Naive thymus-derived CD8-positive, alpha-beta T cell (primary cell): ENCODE data around the gene ZDHHC5. TPM values are rescaled to one million over a fixed set of nuclear protein-coding genes. Genes with fewer than 3 reads are reported as not detected.

Experiments used
- ATAC-seq, 2 donors: fragments of 150-1000 bp; cut with Tn5 transposase in 1 of 2; sonication (Bioruptor Pico), chemical (Tn5 transposase) in 1 of 2; 1 replicate in 1 of 2; 2 replicates in 1 of 2; pipeline ENCODE4 v1.10.0; 2021; ENCODE audit warnings: mild to moderate bottlenecking in 2 of 2, moderate library complexity in 2 of 2
- POLR2A ChIA-PET: fragments of 350-600 bp; sonication (Branson Sonifier 250); formaldehyde crosslinking; loops from one replicate; lab custom pipeline; 2021; ENCODE audit warnings: antibody characterized with exemption; lab: Charles Lee
- DNase-seq, 10 donors: peaks; one replicate each; pipeline versions ENCODE4 v3.0.0 to v3.0.0-alpha.2; 2020 to 2022
- H3K27ac Mint-ChIP-seq, 10 donors: one replicate each; pipeline ENCODE4 v1.8.0; 2020 to 2022; ENCODE audit warnings: mild to moderate bottlenecking in 10 of 10, mixed read lengths in 10 of 10, moderate library complexity in 4 of 10, inconsistent platforms in 1 of 10
- H3K27me3 Mint-ChIP-seq, 5 donors: one replicate each; pipeline ENCODE4 v1.8.0; 2021 to 2022; ENCODE audit warnings: mixed read lengths in 5 of 5
- H3K36me3 Mint-ChIP-seq, 3 donors: one replicate each; pipeline ENCODE4 v1.8.0; 2020 to 2022; ENCODE audit warnings: mixed read lengths in 3 of 3, mild to moderate bottlenecking in 2 of 3, inconsistent platforms in 1 of 3
- H3K4me1 Mint-ChIP-seq, 4 donors: one replicate each; pipeline ENCODE4 v1.8.0; 2021 to 2022; ENCODE audit warnings: mixed read lengths in 4 of 4
- H3K4me3 Mint-ChIP-seq, 10 donors: one replicate each; pipeline ENCODE4 v1.8.0; 2020 to 2022; ENCODE audit warnings: mild to moderate bottlenecking in 10 of 10, mixed read lengths in 10 of 10, moderate library complexity in 6 of 10, inconsistent platforms in 1 of 10
- H3K9me3 Mint-ChIP-seq, 9 donors: one replicate each; pipeline ENCODE4 v1.8.0; 2020 to 2022; ENCODE audit warnings: mixed read lengths in 9 of 9, mild to moderate bottlenecking in 3 of 9, inconsistent platforms in 1 of 9, moderate library complexity in 1 of 9
- polyA plus RNA-seq, 3 donors: library from polyadenylated mRNA; unstranded; fragments of 300-500 nt; fragmentation: Illumina TruSeq; gene quantifications; one replicate each; pipeline ENCODE4 v1.2.3, GENCODE V29; 2021
- total RNA-seq, 8 experiments: library from RNA in 2 of 8; stranded (reverse) in 2 of 8; gene quantifications; one replicate each; pipeline ENCODE4 v1.2.3 and lab custom pipeline; 2021 to 2026

ZDHHC5 gene, protein sequence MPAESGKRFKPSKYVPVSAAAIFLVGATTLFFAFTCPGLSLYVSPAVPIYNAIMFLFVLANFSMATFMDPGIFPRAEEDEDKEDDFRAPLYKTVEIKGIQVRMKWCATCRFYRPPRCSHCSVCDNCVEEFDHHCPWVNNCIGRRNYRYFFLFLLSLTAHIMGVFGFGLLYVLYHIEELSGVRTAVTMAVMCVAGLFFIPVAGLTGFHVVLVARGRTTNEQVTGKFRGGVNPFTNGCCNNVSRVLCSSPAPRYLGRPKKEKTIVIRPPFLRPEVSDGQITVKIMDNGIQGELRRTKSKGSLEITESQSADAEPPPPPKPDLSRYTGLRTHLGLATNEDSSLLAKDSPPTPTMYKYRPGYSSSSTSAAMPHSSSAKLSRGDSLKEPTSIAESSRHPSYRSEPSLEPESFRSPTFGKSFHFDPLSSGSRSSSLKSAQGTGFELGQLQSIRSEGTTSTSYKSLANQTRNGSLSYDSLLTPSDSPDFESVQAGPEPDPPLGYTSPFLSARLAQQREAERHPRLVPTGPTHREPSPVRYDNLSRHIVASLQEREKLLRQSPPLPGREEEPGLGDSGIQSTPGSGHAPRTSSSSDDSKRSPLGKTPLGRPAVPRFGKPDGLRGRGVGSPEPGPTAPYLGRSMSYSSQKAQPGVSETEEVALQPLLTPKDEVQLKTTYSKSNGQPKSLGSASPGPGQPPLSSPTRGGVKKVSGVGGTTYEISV
- total RNA-seq = 10 to 100 TPM; 75.2 to 78.8 TPM
- polyA plus RNA-seq = 10 to 100 TPM; 25.0 to 43.4 (median 26.4) TPM
- 92.5 to 170 (median 144) reads per million in 6 experiments for total RNA-seq (lab: John Stamatoyannopoulos, UW)

DNA sequence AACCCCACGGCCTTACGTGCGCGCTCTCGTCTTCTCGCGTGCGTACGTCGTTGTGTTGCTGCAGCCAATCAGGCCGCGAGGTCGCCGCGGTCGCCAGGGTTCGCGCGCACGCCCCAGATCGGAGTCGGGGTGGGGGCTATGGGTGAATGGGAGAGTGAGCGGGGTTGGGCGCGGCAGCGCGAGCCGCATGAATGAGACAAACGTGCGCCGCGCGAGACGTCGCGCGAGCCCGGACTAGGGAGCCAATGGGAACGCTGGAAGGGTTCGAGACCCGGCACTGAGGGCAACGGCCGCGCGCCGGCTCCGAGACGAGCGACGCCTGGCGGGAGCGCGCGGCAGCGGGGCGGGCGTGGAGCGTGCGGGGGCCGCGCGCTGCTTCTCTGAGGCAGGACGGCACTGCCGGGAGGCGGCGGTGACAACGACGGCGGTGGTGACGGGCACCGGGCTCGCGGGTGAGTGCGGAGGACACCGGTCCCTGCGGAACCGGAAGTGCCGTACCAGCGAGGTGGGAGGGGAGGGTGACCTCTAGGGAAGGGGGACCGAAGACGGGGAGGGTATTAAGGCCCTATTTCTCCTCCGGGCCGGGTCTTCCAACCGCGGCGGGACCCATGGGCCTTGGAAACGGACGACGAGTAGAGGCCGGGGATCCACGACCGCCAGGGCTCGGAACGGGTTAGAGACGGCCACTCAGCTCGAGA, at the start of gene ZDHHC5:
Gene ZDHHC5, plus strand, starts transcription at position 379 of the 698 bp plus-strand sequence. CDS start 4,977 bp downstream, outside the sequence.
- H3K27me3 Mint-ChIP-seq = no peaks in the 10 kb centered on the region
- H3K4me3 Mint-ChIP-seq = peak within 1 kb of the TSS; percentile 88 to 97 (median 92)
- H3K27ac Mint-ChIP-seq = peak within 1 kb of the TSS; percentile 98 to 100 (median 99)
- DNase-seq (peak in 9 of 10 donors; percentile 98 to 100 (median 100)), ATAC-seq (peak; percentile 85 to 88)
- peaks cover 0 to 20% (median 2%) of the 10 kb centered on the region in 3 donors for H3K36me3 Mint-ChIP-seq
- H3K9me3 Mint-ChIP-seq = peaks cover 0 to 3% (median 0%) of the 10 kb centered on the region in 9 donors
- peaks cover 33 to 54% (median 52%) of the 10 kb centered on the region in 4 donors for H3K4me1 Mint-ChIP-seq
- POLR2A ChIA-PET = interaction anchor here (0.6 to 2.8 kb wide), 16 partner anchors 11 to 910 kb away, joined by 3 to 27 read pairs (median 4); partner anchors contain the start of genes CLP1, LPXN, MED19 and SELENOH

DNA sequence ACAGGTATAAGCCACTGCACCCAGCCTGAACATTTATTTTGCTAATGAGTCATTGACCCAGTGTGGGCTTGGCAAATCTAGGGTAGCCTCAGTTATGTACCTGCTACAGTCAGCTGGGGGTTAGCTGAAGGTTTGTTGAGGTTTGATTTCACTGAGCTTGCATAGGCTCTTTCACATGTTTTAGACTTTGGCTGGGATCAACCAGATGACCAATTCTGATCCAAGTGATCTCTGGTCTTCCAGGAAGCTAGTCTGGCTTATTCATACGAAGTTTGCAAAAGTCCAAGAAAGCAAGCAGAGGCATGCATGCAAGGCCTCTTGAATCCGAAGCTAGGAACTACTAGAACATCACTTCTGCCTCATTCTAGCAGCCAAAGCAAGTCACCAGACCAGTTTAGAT, 49.5 kb upstream of the ZDHHC5 start:
- Mint-ChIP-seq H3K27ac (no peak overlapping the region), H3K4me3 (no peak overlapping the region), H3K36me3 (peaks cover 0 to 7% (median 5%) of the 10 kb centered on the region in 3 donors), H3K4me1 (no peaks in the 10 kb centered on the region), H3K27me3 (peaks cover 4 to 10% (median 5%) of the 10 kb centered on the region in 5 donors), H3K9me3 (peaks cover 0 to 22% (median 5%) of the 10 kb centered on the region in 9 donors)
- no peak for DNase-seq
- POLR2A ChIA-PET = interaction anchor here (0.6 kb wide), 1 partner anchor 17 kb away, joined by 3 read pairs; no protein-coding TSS in a partner anchor
- ATAC-seq = no peak

- peaks cover 0 to 7% (median 5%) of the 10 kb centered on the region in 3 donors for H3K36me3 Mint-ChIP-seq
- H3K4me1 Mint-ChIP-seq = no peaks in the 10 kb centered on the region
- ATAC-seq (no peak), DNase-seq (no peak)
- peaks cover 4 to 10% (median 5%) of the 10 kb centered on the region in 5 donors for H3K27me3 Mint-ChIP-seq
- no peak overlapping the region for H3K27ac Mint-ChIP-seq
- H3K4me3 Mint-ChIP-seq = no peak overlapping the region
- peaks cover 0 to 22% (median 5%) of the 10 kb centered on the region in 9 donors for H3K9me3 Mint-ChIP-seq
- POLR2A ChIA-PET = no interaction called here
These were observed 48.6 kb upstream of the ZDHHC5 start for GRCh38 chr11:57619331-57619730.

- H3K27me3 Mint-ChIP-seq = peaks cover 4 to 10% (median 5%) of the 10 kb centered on the region in 5 donors
- H3K4me3 Mint-ChIP-seq = no peak overlapping the region
- peaks cover 0 to 7% (median 5%) of the 10 kb centered on the region in 3 donors for H3K36me3 Mint-ChIP-seq
- peaks cover 0 to 22% (median 5%) of the 10 kb centered on the region in 9 donors for H3K9me3 Mint-ChIP-seq
- no peaks in the 10 kb centered on the region for H3K4me1 Mint-ChIP-seq
- POLR2A ChIA-PET = no interaction called here
- DNase-seq = no peak
- H3K27ac Mint-ChIP-seq = no peak overlapping the region
- no peak for ATAC-seq
These were observed 47.4 kb upstream of the ZDHHC5 start for GRCh38 chr11:57620467-57620866.

- Mint-ChIP-seq H3K27ac (no peak overlapping the region), H3K36me3 (peaks cover 0 to 7% (median 5%) of the 10 kb centered on the region in 3 donors), H3K9me3 (peaks cover 0 to 22% (median 5%) of the 10 kb centered on the region in 9 donors), H3K4me3 (no peak overlapping the region), H3K27me3 (peaks cover 0 to 10% (median 5%) of the 10 kb centered on the region in 5 donors), H3K4me1 (no peaks in the 10 kb centered on the region)
- DNase-seq (no peak), ATAC-seq (no peak)
- POLR2A ChIA-PET = no interaction called here
These were observed 45.7 kb upstream of the ZDHHC5 start for GRCh38 chr11:57622263-57622662.

DNA sequence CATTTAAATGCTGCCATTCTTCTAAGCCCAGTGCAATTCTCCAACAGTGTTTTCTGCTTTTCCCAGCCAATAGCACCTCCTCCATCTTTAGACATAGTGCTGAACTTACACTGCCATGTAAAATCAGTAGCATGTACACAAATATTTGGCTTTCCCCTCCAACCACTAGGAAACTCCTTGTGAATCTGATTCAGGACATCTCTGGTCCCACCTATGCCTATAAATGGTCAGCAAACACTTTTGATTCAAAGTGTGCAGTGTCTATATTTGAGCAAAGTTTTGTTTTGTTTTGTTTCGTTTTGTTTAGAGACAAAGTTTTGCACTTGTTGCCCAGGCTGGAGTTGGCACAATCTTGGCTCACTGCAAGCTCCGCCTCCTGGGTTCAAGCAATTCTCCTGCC, 43.0 kb upstream of the ZDHHC5 start:
- H3K4me3 Mint-ChIP-seq = no peak overlapping the region
- no peak for ATAC-seq
- peak overlapping the region in 1 of 10 donors; percentile 15 for H3K27ac Mint-ChIP-seq
- peaks cover 0 to 14% (median 4%) of the 10 kb centered on the region in 9 donors for H3K9me3 Mint-ChIP-seq
- H3K4me1 Mint-ChIP-seq = no peaks in the 10 kb centered on the region
- POLR2A ChIA-PET = no interaction called here
- H3K27me3 Mint-ChIP-seq = peaks cover 0 to 10% (median 6%) of the 10 kb centered on the region in 5 donors
- peaks cover 0 to 7% (median 5%) of the 10 kb centered on the region in 3 donors for H3K36me3 Mint-ChIP-seq
- DNase-seq = no peak

- DNase-seq (no peak), ATAC-seq (no peak)
- no peaks in the 10 kb centered on the region for H3K36me3 Mint-ChIP-seq
- H3K9me3 Mint-ChIP-seq = peaks cover 0 to 1% (median 0%) of the 10 kb centered on the region in 9 donors
- H3K27me3 Mint-ChIP-seq = peaks cover 2 to 19% (median 9%) of the 10 kb centered on the region in 5 donors
- H3K4me1 Mint-ChIP-seq = no peaks in the 10 kb centered on the region
- H3K4me3 Mint-ChIP-seq = no peak overlapping the region
- no peak overlapping the region for H3K27ac Mint-ChIP-seq
- POLR2A ChIA-PET = no interaction called here
These were observed 41.0 kb upstream of the ZDHHC5 start for GRCh38 chr11:57626895-57627294.

- no peaks in the 10 kb centered on the region for H3K9me3 Mint-ChIP-seq
- H3K27me3 Mint-ChIP-seq = peaks cover 7 to 25% (median 16%) of the 10 kb centered on the region in 5 donors
These were observed 37.7 kb upstream of the ZDHHC5 start for GRCh38 chr11:57630171-57630570.

DNA sequence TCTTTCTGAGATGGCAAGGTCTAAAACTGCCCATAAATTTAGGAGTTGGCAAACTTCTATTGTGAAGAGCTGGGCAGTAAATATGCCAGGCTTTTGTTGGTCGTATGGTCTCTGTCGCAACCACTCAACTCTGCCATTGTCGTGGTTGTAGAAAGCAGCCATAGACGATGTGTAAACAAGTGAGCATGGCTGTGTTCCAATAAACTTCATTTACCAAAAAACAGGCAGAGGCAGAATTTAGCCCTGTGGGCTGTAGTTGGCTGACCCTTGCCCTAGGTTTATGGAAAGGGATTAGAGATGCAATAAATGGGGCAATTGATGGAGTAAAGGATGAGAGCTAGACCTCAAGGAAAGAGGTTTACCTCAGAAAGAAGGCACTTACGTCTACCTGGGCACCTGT, 35.8 kb upstream of the ZDHHC5 start:
- no peak overlapping the region for H3K4me3 Mint-ChIP-seq
- POLR2A ChIA-PET = interaction anchor here (0.6 kb wide), 1 partner anchor 10 kb away, joined by 3 read pairs; no protein-coding TSS in a partner anchor
- no peaks in the 10 kb centered on the region for H3K9me3 Mint-ChIP-seq
- H3K36me3 Mint-ChIP-seq = no peaks in the 10 kb centered on the region
- peaks cover 7 to 25% (median 16%) of the 10 kb centered on the region in 5 donors for H3K27me3 Mint-ChIP-seq
- H3K4me1 Mint-ChIP-seq = peaks cover 0 to 2% (median 0%) of the 10 kb centered on the region in 4 donors
- DNase-seq (no peak), ATAC-seq (no peak)
- H3K27ac Mint-ChIP-seq = no peak overlapping the region

More at GRCh38 chr11:57630171-57630570, 37.7 kb upstream of the ZDHHC5 start:
- no peak for ATAC-seq
- POLR2A ChIA-PET = no interaction called here
- Mint-ChIP-seq H3K4me1 (no peaks in the 10 kb centered on the region), H3K36me3 (no peaks in the 10 kb centered on the region), H3K27ac (no peak overlapping the region), H3K4me3 (no peak overlapping the region)
- no peak for DNase-seq

DNA sequence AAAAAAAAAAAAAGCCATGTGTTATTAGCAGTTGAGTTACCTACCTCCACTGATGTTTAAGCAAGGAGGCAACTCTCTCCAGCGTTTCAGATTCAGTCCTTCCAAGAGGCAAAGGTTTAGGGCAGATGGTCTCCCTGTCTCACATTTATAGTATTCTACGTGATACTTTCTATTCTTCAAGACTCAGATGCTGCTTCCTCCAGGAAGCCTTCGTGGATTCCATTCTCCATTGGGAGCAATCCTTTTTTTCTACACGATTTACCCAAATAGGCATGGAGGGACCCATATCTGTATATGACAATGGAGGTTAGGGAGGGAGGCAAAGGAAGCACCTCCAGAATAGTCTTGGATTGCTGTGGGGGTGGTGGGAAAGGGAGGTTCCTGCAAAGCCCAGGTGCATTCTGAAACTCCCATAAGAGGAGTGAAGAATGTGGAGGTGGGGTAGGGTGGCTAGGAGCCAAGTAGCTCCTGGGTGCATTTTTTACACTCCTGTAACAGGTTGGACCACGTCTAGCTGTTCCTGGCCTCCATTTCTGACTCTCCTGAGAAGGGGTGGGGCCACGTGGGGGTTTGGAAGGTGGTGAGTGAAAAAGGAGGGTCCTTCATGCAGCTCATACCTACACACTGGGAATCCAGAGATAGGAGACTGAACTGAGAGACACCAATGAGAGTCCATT, 34.4 kb upstream of the ZDHHC5 start:
- no peaks in the 10 kb centered on the region for H3K9me3 Mint-ChIP-seq
- no peak overlapping the region for H3K4me3 Mint-ChIP-seq
- DNase-seq = no peak
- H3K4me1 Mint-ChIP-seq = peaks cover 3 to 10% (median 6%) of the 10 kb centered on the region in 4 donors
- no peak overlapping the region for H3K27ac Mint-ChIP-seq
- H3K36me3 Mint-ChIP-seq = no peaks in the 10 kb centered on the region
- ATAC-seq = no peak
- POLR2A ChIA-PET = no interaction called here
- H3K27me3 Mint-ChIP-seq = peaks cover 7 to 36% (median 21%) of the 10 kb centered on the region in 5 donors

DNA sequence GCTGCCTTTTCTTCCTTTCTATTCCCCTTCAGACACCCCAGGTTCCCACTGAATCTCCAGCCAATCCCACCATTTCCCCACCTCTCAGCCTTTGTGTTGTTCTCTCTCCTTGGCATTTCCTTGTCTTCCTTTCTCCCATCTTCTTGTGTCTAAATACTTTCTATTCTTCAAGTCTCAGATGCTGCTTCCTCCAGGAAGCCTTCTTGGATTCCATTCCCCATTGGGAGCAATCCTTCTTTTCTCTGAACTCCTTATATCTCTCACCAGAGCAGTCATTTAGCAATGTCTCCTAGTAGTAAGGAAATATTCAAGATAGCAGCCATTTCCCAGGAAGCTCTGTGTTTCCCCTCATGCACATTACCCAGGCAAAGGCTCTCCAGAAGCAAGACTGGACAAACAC, 33.6 kb upstream of the ZDHHC5 start:
- H3K27ac Mint-ChIP-seq = no peak overlapping the region
- POLR2A ChIA-PET = no interaction called here
- ATAC-seq (no peak), DNase-seq (no peak)
- H3K9me3 Mint-ChIP-seq = no peaks in the 10 kb centered on the region
- H3K4me3 Mint-ChIP-seq = no peak overlapping the region
- H3K27me3 Mint-ChIP-seq = peaks cover 7 to 41% (median 21%) of the 10 kb centered on the region in 5 donors
- H3K36me3 Mint-ChIP-seq = no peaks in the 10 kb centered on the region
- peaks cover 8 to 17% (median 12%) of the 10 kb centered on the region in 4 donors for H3K4me1 Mint-ChIP-seq
